K562 (cell line): ENCODE data around the gene PIP4K2A. TPM values are rescaled to one million over a fixed set of nuclear protein-coding genes. Genes with fewer than 3 reads are reported as not detected.

Experiments
- ATAC-seq: fragments of 200-7000 bp; cut with Tn5 transposase; 3 replicates; pipeline ENCODE4 v1.9.1; 2020; ENCODE audit warnings: moderate library complexity
- BruUV-seq: library from RNA; stranded (reverse); fragments of 400-500 nt; replicated peaks from 2 replicates; lab custom pipeline; 2021; lab: Mats Ljungman, UMichigan
- CTCF ChIA-PET: fragments of 300-600 bp; formaldehyde crosslinking; extraction: SDS; loops from one replicate; lab custom pipeline; 2021; ENCODE audit warnings: low intra/inter-chr PET ratio; lab: Yijun Ruan, JAX
- POLR2A ChIA-PET: fragments of 300-600, 350-650 bp; sonication (Branson Sonifier 250); formaldehyde crosslinking; extraction: SDS; loops from one replicate; lab custom pipeline; 2021; ENCODE audit warnings: antibody characterized with exemption, inconsistent platforms; lab: Yijun Ruan, JAX
- DNase-seq, 4 experiments: peaks; one replicate each; pipeline versions ENCODE4 v3.0.0 to v3.0.0-alpha.2; 2011 to 2018; ENCODE audit warnings: low spot score in 3 of 4, mixed read lengths in 3 of 4; ENCODE audit errors: extremely low read depth in 1 of 4
- FAIRE-seq: peaks from 2 replicates; lab custom pipeline; 2011; peaks lifted over from hg19 to GRCh38; lab: Jason Lieb, UNC
- H2AFZ ChIP-seq: 2 replicates; pipeline ENCODE4 v1.6.0; 2011; ENCODE audit warnings: low read depth, low read length, control low read depth, inconsistent platforms
- H3K27ac ChIP-seq: fragments of 200-600 bp; 3 replicates; pipeline ENCODE4 v1.8.0; 2011; ENCODE audit warnings: low read depth, mild to moderate bottlenecking, control low read depth, inconsistent platforms, low read length, moderate library complexity, mixed read lengths; ENCODE audit errors: extremely low read depth
- H3K27me3 ChIP-seq, 2 experiments: fragments of 300-600 bp in 1 of 2; 2 replicates in 1 of 2; 3 replicates in 1 of 2; pipeline versions ENCODE4 v1.6.0 to v1.8.0; 2011; ENCODE audit warnings: inconsistent platforms in 2 of 2, low read length in 2 of 2, mild to moderate bottlenecking in 1 of 2, mixed read lengths in 1 of 2, moderate library complexity in 1 of 2; ENCODE audit not compliant: control insufficient read depth in 2 of 2, insufficient read depth in 2 of 2
- H3K36me3 ChIP-seq: fragments of 300-600 bp; 3 replicates; pipeline ENCODE4 v1.8.0; 2011; ENCODE audit warnings: mild to moderate bottlenecking, low read length, inconsistent platforms; ENCODE audit not compliant: control insufficient read depth, insufficient read depth
- H3K4me1 ChIP-seq, 2 experiments: fragments of 200-600 bp in 1 of 2; replicated peaks in 1 of 2; 2 replicates in 1 of 2; 3 replicates in 1 of 2; pipeline versions ENCODE4 v1.5.1 to v1.8.0; 2011; ENCODE audit warnings: inconsistent platforms in 2 of 2, low read length in 2 of 2, mild to moderate bottlenecking in 1 of 2, mixed read lengths in 1 of 2, moderate library complexity in 1 of 2; ENCODE audit not compliant: control insufficient read depth in 2 of 2, insufficient read depth in 2 of 2
- H3K4me2 ChIP-seq: 2 replicates; pipeline ENCODE4 v1.6.1; 2011; ENCODE audit warnings: low read length, control low read depth, inconsistent platforms, mixed read lengths; ENCODE audit not compliant: insufficient read depth
- H3K4me3 ChIP-seq: fragments of 200-600 bp; sonication (generic), shearing (Covaris generic); 2 replicates; pipeline ENCODE4 v1.5.1; 2016; ENCODE audit warnings: control low read depth, inconsistent platforms
- H3K79me2 ChIP-seq: fragments of 200-600 bp; 3 replicates; pipeline ENCODE4 v1.8.0; 2011; ENCODE audit warnings: low read length, inconsistent platforms; ENCODE audit not compliant: control insufficient read depth, insufficient read depth
- H3K9ac ChIP-seq, 2 experiments: 2 replicates each; pipeline versions ENCODE4 v1.6.0 to v1.6.1; 2011; ENCODE audit warnings: low read depth in 2 of 2, low read length in 2 of 2, control low read depth in 1 of 2, inconsistent platforms in 1 of 2, mild to moderate bottlenecking in 1 of 2, mixed read lengths in 1 of 2; ENCODE audit not compliant: insufficient read depth in 1 of 2
- H3K9me1 ChIP-seq: one replicate; pipeline ENCODE4 v1.6.0; 2011; ENCODE audit warnings: inconsistent platforms, mild to moderate bottlenecking, low read length, moderate library complexity; ENCODE audit not compliant: control insufficient read depth, insufficient read depth
- H3K9me3 ChIP-seq: replicated peaks from 2 replicates; pipeline ENCODE4 v1.5.1; 2011; ENCODE audit warnings: low read depth, low read length, inconsistent platforms; ENCODE audit not compliant: control insufficient read depth, insufficient read depth
- H4K20me1 ChIP-seq: replicated peaks from 2 replicates; pipeline ENCODE4 v1.6.1; 2011; ENCODE audit warnings: low read length, inconsistent platforms, mixed read lengths; ENCODE audit not compliant: control insufficient read depth, insufficient read depth
- ETV5 ChIP-seq: sonication (generic); formaldehyde crosslinking; IDR thresholded peaks from 2 replicates; pipeline ENCODE4 v1.4.0; 2020; ENCODE audit warnings: low read depth, mild to moderate bottlenecking, missing genetic modification reagents
- KAT2B ChIP-seq: IDR thresholded peaks from one replicate; pipeline ENCODE4 v1.6.1; 2012; ENCODE audit warnings: low read depth, mild to moderate bottlenecking, control low read depth, inconsistent platforms, low read length, moderate library complexity
- MED1 ChIP-seq: sonication (generic); formaldehyde crosslinking; IDR thresholded peaks from 2 replicates; pipeline ENCODE4 v1.8.1; 2023; ENCODE audit warnings: missing genetic modification reagents, borderline replicate concordance
- POLR2G ChIP-seq: fragments of 200-400 bp; formaldehyde crosslinking; IDR thresholded peaks from 2 replicates; pipeline ENCODE4 v1.6.1; 2017; ENCODE audit warnings: low read depth, mild to moderate bottlenecking, antibody characterized with exemption, low read length, moderate library complexity
- PURB ChIP-seq: sonication (generic); formaldehyde crosslinking; IDR thresholded peaks from 2 replicates; pipeline ENCODE4 v1.9.0; 2021; ENCODE audit warnings: low read depth, mild to moderate bottlenecking, missing genetic modification reagents
- RBM22 ChIP-seq: fragments of 200-400 bp; formaldehyde crosslinking; IDR thresholded peaks from 2 replicates; pipeline ENCODE4 v1.6.1; 2018; ENCODE audit warnings: low read length, low read depth; ENCODE audit not compliant: poor library complexity, severe bottlenecking
- RBM25 ChIP-seq: fragments of 200-400 bp; formaldehyde crosslinking; IDR thresholded peaks from 2 replicates; pipeline ENCODE4 v1.6.1; 2018; ENCODE audit warnings: low read length, low read depth, moderate library complexity; ENCODE audit not compliant: severe bottlenecking
- ZNF133 ChIP-seq: fragments of 250-450 bp; sonication (Bioruptor Pico); IDR thresholded peaks from 2 replicates; pipeline ENCODE4 v1.4.0; 2020; ENCODE audit warnings: mild to moderate bottlenecking
- ZNF3 ChIP-seq: fragments of 250-450 bp; sonication (Bioruptor Pico); IDR thresholded peaks from 2 replicates; pipeline ENCODE4 v1.5.0; 2021; ENCODE audit warnings: mild to moderate bottlenecking, moderate library complexity
- ZNF57 ChIP-seq: fragments of 450-650 bp; formaldehyde crosslinking; IDR thresholded peaks from 2 replicates; pipeline ENCODE4 v1.4.0; 2020; ENCODE audit warnings: mild to moderate bottlenecking, moderate library complexity
- WGBS: fragments of 100-300 bp; shearing (Covaris generic); methylation state at CpG from one replicate; pipeline ENCODE4 v1.1.6; 2016; ENCODE audit warnings: low coverage, mixed read lengths; ENCODE audit not compliant: insufficient coverage; ENCODE audit errors: missing lambda C conversion rate; 5-methylcytosine and 5-hydroxymethylcytosine counted together
- in situ Hi-C: fragments of 300-500 bp; cut with MboI; formaldehyde crosslinking; loops from 4 replicates; pipeline ENCODE4 v1.15.0; 2018; ENCODE audit warnings: inconsistent platforms, mixed read lengths
- intact Hi-C: fragments of 100-400 bp; cut with micrococcal nuclease; formaldehyde crosslinking; loops from 2 replicates; pipeline ENCODE4 v1.14.2; 2022
- polyA plus RNA-seq, 8 experiments: library from polyadenylated mRNA; depleted of rRNA in 4 of 8; stranded (reverse) in 5 of 8; unstranded in 3 of 8; fragments of >200 nt; fragmentation: Nextera tagmentation in 2 of 8; fragmentation: Illumina TruSeq in 1 of 8; extraction: Ambion mirVana in 2 of 8; extraction: Trizol in 1 of 8; gene quantifications; 2 replicates each; pipeline versions ENCODE4 v1.2.1 to v1.2.3, GENCODE V29; 2011 to 2014; ENCODE audit warnings: inconsistent platforms in 1 of 8, missing spikeins in 1 of 8
- total RNA-seq, 7 experiments: library from RNA; depleted of rRNA in 6 of 7; stranded (reverse); fragments of >200 nt in 6 of 7; fragmentation: Illumina TruSeq in 2 of 7; extraction: Trizol in 2 of 7; gene quantifications; 2 replicates each; pipeline versions ENCODE4 v1.2.1 to v1.2.3, GENCODE V29; 2011 to 2021; ENCODE audit warnings: low replicate concordance in 1 of 7
- TF ChIP-seq, protein P1 (sequence below), 2 experiments: fragments of 450-650 bp; conservative IDR thresholded peaks; 2 replicates each; pipeline ENCODE4 v1.6.1; 2017; ENCODE audit warnings: mild to moderate bottlenecking in 2 of 2, moderate library complexity in 2 of 2
- TF ChIP-seq, protein P2 (sequence below): fragments of 450-650 bp; formaldehyde crosslinking; IDR thresholded peaks from 2 replicates; pipeline ENCODE4 v1.4.0; 2020; ENCODE audit warnings: mild to moderate bottlenecking, moderate library complexity

Gene PIP4K2A
- total and polyA plus RNA-seq, 9 of the 15 experiments (the other 6 are each of a cell fraction or from before 2014, with no cell fraction given) = 35.6 to 117 (median 71.9) TPM

DNA sequence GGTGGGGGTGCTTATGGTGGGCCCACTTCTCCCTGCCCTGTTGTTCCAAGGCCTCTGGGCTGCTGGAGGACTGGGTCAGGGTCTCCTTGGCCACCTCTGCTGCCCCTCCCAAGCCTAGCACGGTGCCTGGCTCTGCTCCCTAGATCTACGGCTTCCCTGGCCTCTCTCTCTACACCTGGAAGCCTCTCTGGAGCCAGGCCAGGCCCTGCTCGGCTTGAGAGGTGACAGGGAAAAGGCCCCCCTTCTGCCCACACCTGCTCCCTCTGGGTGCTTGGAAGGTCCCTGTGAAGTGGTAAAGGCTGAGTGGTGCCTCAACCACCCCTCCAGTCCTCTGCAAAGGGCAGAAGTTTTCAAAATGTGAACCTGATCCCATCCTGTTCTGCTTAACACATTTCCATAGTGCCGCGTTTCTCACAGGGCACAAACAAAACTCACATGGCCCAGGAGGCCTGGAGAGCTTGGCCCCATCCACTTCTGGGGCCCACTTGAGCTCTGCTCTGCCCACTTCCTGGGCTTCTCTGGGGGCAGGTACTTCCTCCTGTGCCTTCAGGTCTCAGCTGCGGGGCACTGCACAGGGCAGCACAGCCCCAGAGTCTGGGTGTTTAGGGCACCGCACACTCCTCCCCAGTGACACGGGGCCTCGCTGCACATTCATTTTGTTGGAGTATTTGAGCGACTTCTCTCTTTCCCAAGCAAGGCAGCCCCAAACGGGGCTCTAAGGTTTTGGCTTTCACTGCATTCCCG lies 169.9 kb downstream of the PIP4K2A start:
- ChIA-PET POLR2A (interaction anchor here (0.6 kb wide), 1 partner anchor 16 kb away, joined by 4 read pairs; no protein-coding TSS in a partner anchor), CTCF (no interaction called here)
- WGBS = 89% methylated on average over 8 of the region's 12 CpGs
- H3K36me3 ChIP-seq = peaks cover 93% of the 10 kb centered on the region
- FAIRE-seq (no peak), ATAC-seq (no peak), DNase-seq (no peak)
- H3K9ac ChIP-seq = peak overlapping the region in 1 of 2 experiments; percentile 22; a peak in 1 of 4 replicates
- peaks cover 4% of the 10 kb centered on the region; the same call in 1 of the 2 replicates for H4K20me1 ChIP-seq
- H2AFZ ChIP-seq = no peak overlapping the region
- H3K79me2 ChIP-seq = no peaks in the 10 kb centered on the region
- H3K4me2 ChIP-seq = no peak overlapping the region
- no peak for TF ChIP-seq ZNF57 (CRISPR knock-in tag)
- TF ChIP-seq, protein P1, sequence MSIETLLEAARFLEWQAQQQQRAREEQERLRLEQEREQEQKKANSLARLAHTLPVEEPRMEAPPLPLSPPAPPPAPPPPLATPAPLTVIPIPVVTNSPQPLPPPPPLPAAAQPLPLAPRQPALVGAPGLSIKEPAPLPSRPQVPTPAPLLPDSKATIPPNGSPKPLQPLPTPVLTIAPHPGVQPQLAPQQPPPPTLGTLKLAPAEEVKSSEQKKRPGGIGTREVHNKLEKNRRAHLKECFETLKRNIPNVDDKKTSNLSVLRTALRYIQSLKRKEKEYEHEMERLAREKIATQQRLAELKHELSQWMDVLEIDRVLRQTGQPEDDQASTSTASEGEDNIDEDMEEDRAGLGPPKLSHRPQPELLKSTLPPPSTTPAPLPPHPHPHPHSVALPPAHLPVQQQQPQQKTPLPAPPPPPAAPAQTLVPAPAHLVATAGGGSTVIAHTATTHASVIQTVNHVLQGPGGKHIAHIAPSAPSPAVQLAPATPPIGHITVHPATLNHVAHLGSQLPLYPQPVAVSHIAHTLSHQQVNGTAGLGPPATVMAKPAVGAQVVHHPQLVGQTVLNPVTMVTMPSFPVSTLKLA (conservative IDR thresholded peaks at IDR 0.05) = no peak
- no peak for TF ChIP-seq ZNF133 (CRISPR knock-in tag)
- 0 out of 2 replicates have a peak, but pooled peaks have one; percentile 15 for TF ChIP-seq POLR2G
- TF ChIP-seq PURB (CRISPR knock-in tag) = no peak
- TF ChIP-seq RBM25 = no peak
- TF ChIP-seq ETV5 (CRISPR knock-in tag) = no peak
- TF ChIP-seq, protein P2, sequence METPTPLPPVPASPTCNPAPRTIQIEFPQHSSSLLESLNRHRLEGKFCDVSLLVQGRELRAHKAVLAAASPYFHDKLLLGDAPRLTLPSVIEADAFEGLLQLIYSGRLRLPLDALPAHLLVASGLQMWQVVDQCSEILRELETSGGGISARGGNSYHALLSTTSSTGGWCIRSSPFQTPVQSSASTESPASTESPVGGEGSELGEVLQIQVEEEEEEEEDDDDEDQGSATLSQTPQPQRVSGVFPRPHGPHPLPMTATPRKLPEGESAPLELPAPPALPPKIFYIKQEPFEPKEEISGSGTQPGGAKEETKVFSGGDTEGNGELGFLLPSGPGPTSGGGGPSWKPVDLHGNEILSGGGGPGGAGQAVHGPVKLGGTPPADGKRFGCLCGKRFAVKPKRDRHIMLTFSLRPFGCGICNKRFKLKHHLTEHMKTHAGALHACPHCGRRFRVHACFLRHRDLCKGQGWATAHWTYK = no peak
- TF ChIP-seq KAT2B = no peak
- TF ChIP-seq MED1 (CRISPR knock-in tag) = no peak
- no peak for TF ChIP-seq ZNF3 (CRISPR knock-in tag)
- peak; percentile 64 for TF ChIP-seq RBM22
- intact Hi-C loops = no loop called here
- H3K4me3 ChIP-seq = no peak overlapping the region
- no peaks in the 10 kb centered on the region for H3K9me3 ChIP-seq
- BruUV-seq = no TSS peak
- no peak overlapping the region for H3K27ac ChIP-seq
- H3K27me3 ChIP-seq = no peaks in the 10 kb centered on the region
- peaks cover 0 to 3% of the 10 kb centered on the region in 2 experiments; a peak in 1 of 5 replicates for H3K4me1 ChIP-seq
- in situ Hi-C loops = no loop called here
- H3K9me1 ChIP-seq = no peaks in the 10 kb centered on the region
